H1 (cell line): ENCODE data around the gene TBR1. TPM values are rescaled to one million over a fixed set of nuclear protein-coding genes. Genes with fewer than 3 reads are reported as not detected.

Experiments
- CTCF ChIA-PET: fragments of 300-600 bp; sonication (Branson Sonifier 250); formaldehyde crosslinking; loops from one replicate; lab custom pipeline; 2021; ENCODE audit not compliant: partially characterized antibody; lab: Charles Lee
- POLR2A ChIA-PET: fragments of 300-600 bp; sonication (Branson Sonifier 250); formaldehyde crosslinking; loops from one replicate; lab custom pipeline; 2021; ENCODE audit warnings: inconsistent platforms; ENCODE audit not compliant: partially characterized antibody; lab: Charles Lee
- DNase-seq, 2 experiments: peaks; one replicate each; pipeline versions ENCODE4 v3.0.0 to v3.0.0-alpha.2; 2010 to 2022; ENCODE audit warnings: low spot score in 2 of 2, low read depth in 1 of 2, mixed read lengths in 1 of 2
- FAIRE-seq: peaks from 2 replicates; lab custom pipeline; 2011; peaks lifted over from hg19 to GRCh38; lab: Jason Lieb, UNC
- H2AFZ ChIP-seq: 2 replicates; pipeline ENCODE4 v1.8.1; 2012; ENCODE audit warnings: low read length, inconsistent platforms
- H2AK5ac ChIP-seq: 2 replicates; pipeline ENCODE4 v1.6.1; 2013; ENCODE audit warnings: low read depth, low read length
- H2BK120ac ChIP-seq: replicated peaks from 2 replicates; pipeline ENCODE3; 2013; ENCODE audit warnings: low read depth, low read length, inconsistent platforms
- H2BK12ac ChIP-seq: 2 replicates; pipeline ENCODE4 v1.6.1; 2013; ENCODE audit warnings: low read depth, low read length
- H2BK15ac ChIP-seq: 2 replicates; pipeline ENCODE4 v1.6.1; 2013; ENCODE audit warnings: low read length
- H2BK20ac ChIP-seq: 2 replicates; pipeline ENCODE4 v1.6.1; 2013; ENCODE audit warnings: low read length
- H2BK5ac ChIP-seq: 2 replicates; pipeline ENCODE4 v1.6.1; 2013; ENCODE audit warnings: low read depth, low read length
- H3K14ac ChIP-seq: 2 replicates; pipeline ENCODE4 v1.6.1; 2013; ENCODE audit warnings: inconsistent platforms; ENCODE audit not compliant: insufficient read length
- H3K18ac ChIP-seq: 2 replicates; pipeline ENCODE4 v1.6.1; 2013; ENCODE audit warnings: low read length; ENCODE audit errors: extremely low read depth
- H3K23ac ChIP-seq: 2 replicates; pipeline ENCODE4 v1.6.1; 2013; ENCODE audit warnings: inconsistent platforms; ENCODE audit not compliant: insufficient read length
- H3K23me2 ChIP-seq: 2 replicates; pipeline ENCODE4 v1.6.1; 2013; ENCODE audit warnings: low read depth, low read length
- H3K27ac ChIP-seq: 2 replicates; pipeline ENCODE4 v1.6.1; 2011; ENCODE audit warnings: low read depth, low read length, inconsistent platforms
- H3K27me3 ChIP-seq, 4 experiments: replicated peaks in 1 of 4; 1 replicate in 1 of 4; 2 replicates in 3 of 4; pipeline versions ENCODE4 v1.6.1 to v1.8.1; 2011 to 2013; ENCODE audit warnings: low read length in 3 of 4, mild to moderate bottlenecking in 3 of 4, inconsistent platforms in 2 of 4, mixed read lengths in 2 of 4, moderate library complexity in 1 of 4; ENCODE audit not compliant: control insufficient read depth in 3 of 4, insufficient read depth in 3 of 4; ENCODE audit errors: extremely low read depth in 1 of 4
- H3K36me3 ChIP-seq, 4 experiments: 2 replicates each; pipeline versions ENCODE4 v1.6.1 to v1.8.1; 2011 to 2013; ENCODE audit warnings: mild to moderate bottlenecking in 4 of 4, low read length in 3 of 4, moderate library complexity in 2 of 4, control low read depth in 1 of 4, inconsistent platforms in 1 of 4; ENCODE audit not compliant: insufficient read depth in 4 of 4, control insufficient read depth in 2 of 4
- H3K4ac ChIP-seq: replicated peaks from 2 replicates; pipeline ENCODE3; 2013; ENCODE audit warnings: low read length, low read depth, mixed read lengths, inconsistent platforms; ENCODE audit not compliant: insufficient read length
- H3K4me1 ChIP-seq, 4 experiments: replicated peaks in 1 of 4; 1 replicate in 1 of 4; 2 replicates in 3 of 4; pipeline versions ENCODE4 v1.6.1 to v1.8.1; 2011 to 2013; ENCODE audit warnings: low read length in 3 of 4, inconsistent platforms in 2 of 4, mixed read lengths in 1 of 4; ENCODE audit not compliant: insufficient read depth in 4 of 4, control insufficient read depth in 3 of 4
- H3K4me2 ChIP-seq, 2 experiments: 2 replicates each; pipeline versions ENCODE4 v1.6.1 to v1.8.1; 2011 to 2013; ENCODE audit warnings: low read depth in 2 of 2, low read length in 2 of 2, control low read depth in 1 of 2, inconsistent platforms in 1 of 2, mild to moderate bottlenecking in 1 of 2; ENCODE audit not compliant: insufficient read depth in 1 of 2
- H3K4me3 ChIP-seq, 4 experiments: fragments of 200-600, 300-600 bp in 1 of 4; sonication (generic), shearing (Covaris generic), sonication (Bioruptor Twin) in 1 of 4; 2 replicates each; pipeline versions ENCODE4 v1.5.1 to v1.8.1; 2011 to 2016; ENCODE audit warnings: low read length in 4 of 4, low read depth in 3 of 4, control low read depth in 2 of 4, inconsistent platforms in 2 of 4, mild to moderate bottlenecking in 2 of 4, mixed read lengths in 1 of 4, moderate library complexity in 1 of 4; ENCODE audit not compliant: insufficient read depth in 2 of 4; ENCODE audit errors: extremely low read depth in 1 of 4
- H3K56ac ChIP-seq: replicated peaks from 2 replicates; pipeline ENCODE3; 2013; ENCODE audit warnings: low read depth, mild to moderate bottlenecking, mixed read lengths, low read length, inconsistent platforms; ENCODE audit not compliant: insufficient read length
- H3K79me1 ChIP-seq: 2 replicates; pipeline ENCODE4 v1.6.1; 2013; ENCODE audit warnings: low read depth, low read length, control low read depth
- H3K79me2 ChIP-seq, 2 experiments: 2 replicates each; pipeline versions ENCODE4 v1.6.1 to v1.8.1; 2012 to 2013; ENCODE audit warnings: low read length in 2 of 2, mild to moderate bottlenecking in 2 of 2, inconsistent platforms in 1 of 2; ENCODE audit not compliant: insufficient read depth in 2 of 2, control insufficient read depth in 1 of 2
- H3K9ac ChIP-seq, 4 experiments: replicated peaks in 1 of 4; 1 replicate in 1 of 4; 2 replicates in 3 of 4; pipeline versions ENCODE4 v1.6.1 to v1.8.1; 2011 to 2013; ENCODE audit warnings: low read depth in 3 of 4, low read length in 3 of 4, control low read depth in 2 of 4, mild to moderate bottlenecking in 2 of 4, moderate library complexity in 2 of 4, inconsistent platforms in 1 of 4; ENCODE audit errors: extremely low read depth in 1 of 4
- H3K9me3 ChIP-seq, 2 experiments: 2 replicates each; pipeline versions ENCODE4 v1.6.1 to v1.8.1; 2012 to 2013; ENCODE audit warnings: mild to moderate bottlenecking in 2 of 2, moderate library complexity in 2 of 2, control low read depth in 1 of 2, inconsistent platforms in 1 of 2, low read depth in 1 of 2, low read length in 1 of 2, mixed read lengths in 1 of 2; ENCODE audit not compliant: insufficient read depth in 2 of 2
- H4K20me1 ChIP-seq, 2 experiments: replicated peaks in 1 of 2; 2 replicates each; pipeline versions ENCODE3 to v1.8.1; 2011 to 2013; ENCODE audit warnings: inconsistent platforms in 2 of 2, low read length in 2 of 2, mild to moderate bottlenecking in 1 of 2; ENCODE audit not compliant: insufficient read depth in 2 of 2, control insufficient read depth in 1 of 2
- H4K5ac ChIP-seq: 2 replicates; pipeline ENCODE4 v1.6.1; 2013; ENCODE audit warnings: low read length, low read depth, mixed read lengths, inconsistent platforms; ENCODE audit not compliant: insufficient read length
- H4K8ac ChIP-seq: 2 replicates; pipeline ENCODE4 v1.8.0; 2013; ENCODE audit warnings: mild to moderate bottlenecking, moderate library complexity, low read length, inconsistent platforms; ENCODE audit not compliant: insufficient read depth; ENCODE audit errors: extremely low read depth
- H4K91ac ChIP-seq: replicated peaks from 2 replicates; pipeline ENCODE3; 2013; ENCODE audit warnings: low read length, mixed read lengths, inconsistent platforms; ENCODE audit not compliant: insufficient read length
- RNF2 ChIP-seq: fragments of 200-900, 300-1000 bp; sonication (generic); IDR thresholded peaks from 2 replicates; pipeline ENCODE4 v1.7.1; 2016; ENCODE audit warnings: borderline replicate concordance, low read depth, mild to moderate bottlenecking, antibody characterized with exemption, low read length; ENCODE audit not compliant: poor library complexity, severe bottlenecking; ENCODE audit errors: missing control alignments
- SIRT6 ChIP-seq: IDR thresholded peaks from one replicate; pipeline ENCODE4 v1.7.1; 2012; ENCODE audit warnings: low read length, inconsistent platforms
- TCF12 ChIP-seq: IDR thresholded peaks from 2 replicates; pipeline ENCODE4 v1.6.1; 2011; ENCODE audit warnings: low read depth, mild to moderate bottlenecking, low read length
- WGBS, 2 experiments: shearing (Covaris generic) in 1 of 2; methylation state at CpG; one replicate each; pipeline versions ENCODE4 v1.1.6 to v1.1.7; 2013 to 2015; ENCODE audit warnings: low lambda C conversion rate in 2 of 2, mixed read lengths in 2 of 2, inconsistent platforms in 1 of 2, low coverage in 1 of 2, missing lambda C conversion rate in 1 of 2; ENCODE audit not compliant: insufficient replicate concordance in 2 of 2, insufficient coverage in 1 of 2, insufficient read length in 1 of 2; ENCODE audit errors: extremely low coverage in 1 of 2, missing lambda C conversion rate in 1 of 2; 5-methylcytosine and 5-hydroxymethylcytosine counted together
- polyA plus RNA-seq, 7 experiments: library from polyadenylated mRNA; depleted of rRNA in 3 of 7; stranded (reverse) in 5 of 7; unstranded in 2 of 7; fragments of >200 nt in 5 of 7; fragments of 200-250 nt in 2 of 7; gene quantifications; 1 replicate in 5 of 7; 2 replicates in 1 of 7; 4 replicates in 1 of 7; pipeline versions ENCODE4 v1.2.1 to v1.2.3, GENCODE V29; 2011 to 2013; ENCODE audit warnings: missing spikeins in 2 of 7, mixed read lengths in 2 of 7
- total RNA-seq: library from RNA; stranded (reverse); fragmentation: NEBNext Ultra II Directional; extraction: Animal tissue kit (Norgen Biotek cat#: 25700); gene quantifications from 2 replicates; pipeline ENCODE4 v1.2.1, GENCODE V29; 2021

TBR1 gene
- total and polyA plus RNA-seq, 2 of the 8 experiments (the other 6 are each of a cell fraction or from before 2014, with no cell fraction given) = not detected

- WGBS, 2 experiments = 5% methylated on average over 13 of the region's 13 CpGs; no CpG with 5 or more reads in 1 of the 2 experiments
- ChIA-PET CTCF (interaction anchor here (0.6 to 3.7 kb wide), 3 partner anchors 11 to 167 kb away, joined by 3 to 16 read pairs (median 4); partner anchors contain the start of gene TBR1), POLR2A (interaction anchor here (0.6 kb wide), 2 partner anchors 146 to 266 kb away, joined by 3 read pairs; partner anchors contain the start of gene TANK)
- peaks cover 12% of the 10 kb centered on the region for H3K23me2 ChIP-seq
- no peak overlapping the region for H3K4ac ChIP-seq
- H2AK5ac ChIP-seq = peak overlapping the region; percentile 43; the same call in 1 of the 2 replicates
- H3K4me2 ChIP-seq = peak overlapping the region; percentile 71 to 77
- H2BK120ac ChIP-seq = no peak overlapping the region
- DNase-seq = no peak
- H3K4me3 ChIP-seq = peak overlapping the region in 2 of 4 experiments; percentile 7 to 54; a peak in 3 of 8 replicates
- H2BK20ac ChIP-seq = no peak overlapping the region
- no peak overlapping the region for H3K18ac ChIP-seq
- no peak overlapping the region for H3K56ac ChIP-seq
- H4K5ac ChIP-seq = no peak overlapping the region
- H4K91ac ChIP-seq = no peak overlapping the region
- peaks cover 0 to 16% (median 4%) of the 10 kb centered on the region in 4 experiments; a peak in 5 of 7 replicates for H3K4me1 ChIP-seq
- no peak overlapping the region for H3K9ac ChIP-seq
- H3K23ac ChIP-seq = no peak overlapping the region
- H2BK15ac ChIP-seq = no peak overlapping the region
- TF ChIP-seq SIRT6 (no peak), TCF12 (no peak), RNF2 (peak; percentile 99)
- TF ChIP-seq, all 59 proteins: peak for 1
- Histone ChIP-seq H2BK12ac (no peak overlapping the region), H3K9me3 (no peaks in the 10 kb centered on the region), H3K79me2 (no peaks in the 10 kb centered on the region), H4K8ac (no peak overlapping the region), H3K14ac (no peak overlapping the region), H4K20me1 (peaks cover 3 to 19% of the 10 kb centered on the region in 2 experiments), H2BK5ac (no peak overlapping the region), H3K27ac (no peak overlapping the region), H2AFZ (no peak overlapping the region), H3K79me1 (no peaks in the 10 kb centered on the region), H3K27me3 (peaks cover 74 to 83% (median 79%) of the 10 kb centered on the region in 4 experiments), H3K36me3 (peaks cover 0 to 3% (median 0%) of the 10 kb centered on the region in 4 experiments; a peak in 1 of 8 replicates)
- no peak for FAIRE-seq
These were observed 10.4 kb downstream of the TBR1 start for GRCh38 chr2:161426455-161426921.
